MM.1S (cell line): ENCODE measurements around the gene AP1S2.

Experiments
- DNase-seq: peaks from one replicate; pipeline ENCODE4 v3.0.0-alpha.2; 2015
- H2AFZ ChIP-seq: fragments of 300-600 bp; sonication (generic); 2 replicates; pipeline ENCODE4 v1.6.0; 2016; ENCODE audit warnings: antibody characterized with exemption, low read length
- H3F3A ChIP-seq: fragments of 300-600 bp; sonication (generic); 2 replicates; pipeline ENCODE4 v1.6.1; 2016; ENCODE audit warnings: mild to moderate bottlenecking, antibody characterized with exemption, low read length, moderate library complexity, mixed read lengths; ENCODE audit not compliant: insufficient read depth
- H3K27ac ChIP-seq: fragments of 300-600 bp; sonication (generic); 2 replicates; pipeline ENCODE4 v1.5.1; 2016; ENCODE audit warnings: mild to moderate bottlenecking, low read length
- H3K27me3 ChIP-seq: fragments of 300-600 bp; sonication (generic); replicated peaks from 2 replicates; pipeline ENCODE4 v1.6.0; 2016; ENCODE audit warnings: low read length; ENCODE audit not compliant: insufficient read depth
- H3K36me3 ChIP-seq: fragments of 300-600 bp; sonication (generic); replicated peaks from 2 replicates; pipeline ENCODE4 v1.6.1; 2016; ENCODE audit warnings: mild to moderate bottlenecking, low read length, mixed read lengths; ENCODE audit not compliant: insufficient read depth
- H3K4me1 ChIP-seq: fragments of 300-600 bp; sonication (generic); 2 replicates; pipeline ENCODE4 v1.6.1; 2016; ENCODE audit warnings: low read length, mixed read lengths
- H3K4me2 ChIP-seq: fragments of 300-600 bp; sonication (generic); 2 replicates; pipeline ENCODE4 v1.6.0; 2016; ENCODE audit warnings: low read depth, low read length
- H3K4me3 ChIP-seq: fragments of 300-600 bp; sonication (generic); 2 replicates; pipeline ENCODE4 v1.5.1; 2016; ENCODE audit warnings: low read length, mixed read lengths
- H3K79me2 ChIP-seq: fragments of 300-600 bp; sonication (generic); 2 replicates; pipeline ENCODE4 v1.6.1; 2016; ENCODE audit warnings: mixed run types, low read length, mixed read lengths
- H3K9ac ChIP-seq: fragments of 300-600 bp; sonication (generic); 2 replicates; pipeline ENCODE4 v1.6.1; 2016; ENCODE audit warnings: low read length, mixed read lengths
- H3K9me2 ChIP-seq: fragments of 300-600 bp; sonication (generic); replicated peaks from 2 replicates; pipeline ENCODE4 v1.6.1; 2016; ENCODE audit warnings: mild to moderate bottlenecking, low read length, mixed read lengths; ENCODE audit not compliant: insufficient read depth
- H3K9me3 ChIP-seq: fragments of 300-600 bp; sonication (generic); replicated peaks from 2 replicates; pipeline ENCODE4 v1.6.1; 2016; ENCODE audit warnings: mild to moderate bottlenecking, low read length, mixed read lengths; ENCODE audit not compliant: insufficient read depth
- H4K20me1 ChIP-seq: fragments of 300-600 bp; sonication (generic); 2 replicates; pipeline ENCODE4 v1.6.1; 2016; ENCODE audit warnings: mild to moderate bottlenecking, low read length, moderate library complexity, mixed read lengths; ENCODE audit not compliant: insufficient read depth
- CTCF ChIP-seq: fragments of 300-600 bp; sonication (generic); IDR thresholded peaks from 2 replicates; pipeline ENCODE4 v1.5.1; 2016; ENCODE audit warnings: antibody characterized with exemption, low read length, mixed read lengths
- EZH2 ChIP-seq: fragments of 300-600 bp; sonication (generic); optimal IDR thresholded peaks from 2 replicates; pipeline ENCODE3; 2017; ENCODE audit warnings: low read depth, mild to moderate bottlenecking, antibody characterized with exemption, low read length, mixed read lengths
- EZH2phosphoT487 ChIP-seq: fragments of 300-600 bp; sonication (generic); IDR thresholded peaks from 2 replicates; pipeline ENCODE4 v1.6.1; 2018; ENCODE audit warnings: antibody characterized with exemption, low read length

AP1S2 gene

GRCh38 chrX:15843960-15844359, 10.7 kb downstream of the AP1S2 start:
- no peak for TF ChIP-seq EZH2phosphoT487
- TF ChIP-seq CTCF, result no peak
- no peak for TF ChIP-seq EZH2
- Histone ChIP-seq H3F3A (peaks cover 4% of the 10 kb centered on the region), H2AFZ (no peak overlapping the region), H3K9ac (no peak overlapping the region), H3K27me3 (no peaks in the 10 kb centered on the region), H3K9me3 (no peaks in the 10 kb centered on the region), H3K4me1 (peaks cover 15% of the 10 kb centered on the region), H3K36me3 (no peaks in the 10 kb centered on the region), H4K20me1 (no peaks in the 10 kb centered on the region), H3K79me2 (peaks cover 38% of the 10 kb centered on the region), H3K9me2 (no peaks in the 10 kb centered on the region), H3K4me3 (no peak overlapping the region), H3K27ac (no peak overlapping the region), H3K4me2 (no peak overlapping the region)
- no peak for DNase-seq

GRCh38 chrX:15841853-15842516, 12.6 kb downstream of the AP1S2 start:
- Histone ChIP-seq H3K79me2 (peaks cover 22% of the 10 kb centered on the region), H3K9me3 (no peaks in the 10 kb centered on the region), H3K27ac (peak overlapping the region; percentile 10; the same call in 1 of the 2 replicates), H3K9ac (no peak overlapping the region), H3K4me2 (no peak overlapping the region), H3F3A (no peaks in the 10 kb centered on the region), H4K20me1 (no peaks in the 10 kb centered on the region), H3K27me3 (no peaks in the 10 kb centered on the region), H3K9me2 (no peaks in the 10 kb centered on the region), H3K36me3 (no peaks in the 10 kb centered on the region), H2AFZ (no peak overlapping the region), H3K4me1 (peaks cover 6% of the 10 kb centered on the region; the same call in 1 of the 2 replicates), H3K4me3 (no peak overlapping the region)
- peak; percentile 18 for DNase-seq
- TF ChIP-seq CTCF, result no peak
- TF ChIP-seq EZH2, result no peak
- TF ChIP-seq EZH2phosphoT487, result no peak

GRCh38 chrX:15838017-15838416, 16.6 kb downstream of the AP1S2 start:
- no peak for DNase-seq
- H3K4me2 ChIP-seq, result no peak overlapping the region
- peaks cover 3% of the 10 kb centered on the region; the same call in 1 of the 2 replicates for H3K79me2 ChIP-seq
- no peaks in the 10 kb centered on the region for H3K9me2 ChIP-seq
- no peaks in the 10 kb centered on the region for H3K9me3 ChIP-seq
- H3K4me1 ChIP-seq, result peaks cover 6% of the 10 kb centered on the region; the same call in 1 of the 2 replicates
- H3K4me3 ChIP-seq, result no peak overlapping the region
- H3K36me3 ChIP-seq, result no peaks in the 10 kb centered on the region
- no peaks in the 10 kb centered on the region for H3K27me3 ChIP-seq
- no peak overlapping the region for H3K9ac ChIP-seq
- H2AFZ ChIP-seq, result no peak overlapping the region
- no peak overlapping the region for H3K27ac ChIP-seq
- no peaks in the 10 kb centered on the region for H3F3A ChIP-seq
- no peaks in the 10 kb centered on the region for H4K20me1 ChIP-seq
- TF ChIP-seq EZH2 (no peak), CTCF (peak; percentile 26)
